Measurements from ENCODE around the gene CDH20.

CDH20 gene

GRCh38 chr18:61414086-61414485 is 80.9 kb downstream of the CDH20 start:
- no peak overlapping the region for H3K27ac Mint-ChIP-seq
- no peak overlapping the region for H3K4me3 Mint-ChIP-seq
- no peaks in the 10 kb centered on the region for H3K36me3 Mint-ChIP-seq (ENCODE audit: insufficient read depth)
- no peaks in the 10 kb centered on the region for H3K4me1 Mint-ChIP-seq (ENCODE audit: low read depth in 2 of 2)
- ATAC-seq (replicated peaks) (no peak), DNase-seq (no peak)
- no peaks in the 10 kb centered on the region for H3K27me3 Mint-ChIP-seq
- H3K9me3 Mint-ChIP-seq, result peaks cover 0 to 2% of the 10 kb centered on the region in 2 donors

GRCh38 chr18:61419763-61420162 is 86.5 kb downstream of the CDH20 start:
- Mint-ChIP-seq H3K27ac (no peak overlapping the region), H3K9me3 (peaks cover 0 to 2% of the 10 kb centered on the region in 2 donors), H3K27me3 (no peaks in the 10 kb centered on the region), H3K4me1 (ENCODE audit: low read depth in 2 of 2) (no peaks in the 10 kb centered on the region), H3K36me3 (ENCODE audit: insufficient read depth) (no peaks in the 10 kb centered on the region), H3K4me3 (no peak overlapping the region)
- ATAC-seq (replicated peaks), result no peak
- DNase-seq, result no peak

- peaks cover 0 to 4% of the 10 kb centered on the region in 2 donors for H3K9me3 Mint-ChIP-seq
- H3K36me3 Mint-ChIP-seq (ENCODE audit: insufficient read depth), result no peaks in the 10 kb centered on the region
- H3K27ac Mint-ChIP-seq, result no peak overlapping the region
- no peak overlapping the region for H3K4me3 Mint-ChIP-seq
- no peaks in the 10 kb centered on the region for H3K27me3 Mint-ChIP-seq
- DNase-seq, result no peak
- H3K4me1 Mint-ChIP-seq (ENCODE audit: low read depth in 2 of 2), result no peaks in the 10 kb centered on the region
- ATAC-seq (replicated peaks), result no peak
These were observed 87.1 kb downstream of the CDH20 start for GRCh38 chr18:61420218-61420885.

- H3K4me3 Mint-ChIP-seq, result no peak overlapping the region
- no peaks in the 10 kb centered on the region for H3K27me3 Mint-ChIP-seq
- H3K9me3 Mint-ChIP-seq, result peaks cover 3 to 6% of the 10 kb centered on the region in 2 donors
- no peaks in the 10 kb centered on the region for H3K4me1 Mint-ChIP-seq (ENCODE audit: low read depth in 2 of 2)
- no peak for DNase-seq
- no peaks in the 10 kb centered on the region for H3K36me3 Mint-ChIP-seq (ENCODE audit: insufficient read depth)
- H3K27ac Mint-ChIP-seq, result no peak overlapping the region
- no peak for ATAC-seq (replicated peaks)
These were observed 93.3 kb downstream of the CDH20 start for GRCh38 chr18:61426492-61427053.

GRCh38 chr18:61428266-61428665 is 95.0 kb downstream of the CDH20 start:
- no peaks in the 10 kb centered on the region for H3K36me3 Mint-ChIP-seq (ENCODE audit: insufficient read depth)
- H3K27me3 Mint-ChIP-seq, result no peaks in the 10 kb centered on the region
- H3K4me1 Mint-ChIP-seq (ENCODE audit: low read depth in 2 of 2), result no peaks in the 10 kb centered on the region
- no peak overlapping the region for H3K27ac Mint-ChIP-seq
- ATAC-seq (replicated peaks), result no peak
- H3K4me3 Mint-ChIP-seq, result no peak overlapping the region
- DNase-seq, result no peak
- peaks cover 3 to 6% of the 10 kb centered on the region in 2 donors for H3K9me3 Mint-ChIP-seq

GRCh38 chr18:61432590-61432989 is 99.4 kb downstream of the CDH20 start:
- Mint-ChIP-seq H3K27ac (no peak overlapping the region), H3K36me3 (ENCODE audit: insufficient read depth) (no peaks in the 10 kb centered on the region), H3K9me3 (peaks cover 2 to 19% of the 10 kb centered on the region in 2 donors), H3K4me1 (ENCODE audit: low read depth in 2 of 2) (no peaks in the 10 kb centered on the region), H3K4me3 (no peak overlapping the region), H3K27me3 (no peaks in the 10 kb centered on the region)
- DNase-seq (no peak), ATAC-seq (replicated peaks) (no peak)

- Mint-ChIP-seq H3K4me1 (ENCODE audit: low read depth in 2 of 2) (no peaks in the 10 kb centered on the region), H3K4me3 (no peak overlapping the region), H3K27me3 (no peaks in the 10 kb centered on the region), H3K27ac (no peak overlapping the region), H3K36me3 (ENCODE audit: insufficient read depth) (no peaks in the 10 kb centered on the region), H3K9me3 (peaks cover 2 to 13% of the 10 kb centered on the region in 2 donors)
- ATAC-seq (replicated peaks) (no peak), DNase-seq (no peak)
These were observed 101.9 kb downstream of the CDH20 start for GRCh38 chr18:61435064-61435652.

GRCh38 chr18:61443081-61443725 is 110.0 kb downstream of the CDH20 start:
- DNase-seq, result no peak
- H3K4me1 Mint-ChIP-seq (ENCODE audit: low read depth in 2 of 2), result no peaks in the 10 kb centered on the region
- no peak overlapping the region for H3K27ac Mint-ChIP-seq
- H3K9me3 Mint-ChIP-seq, result peaks cover 4 to 11% of the 10 kb centered on the region in 2 donors
- ATAC-seq (replicated peaks), result no peak
- no peaks in the 10 kb centered on the region for H3K36me3 Mint-ChIP-seq (ENCODE audit: insufficient read depth)
- peaks cover 0 to 4% of the 10 kb centered on the region in 2 donors for H3K27me3 Mint-ChIP-seq
- no peak overlapping the region for H3K4me3 Mint-ChIP-seq

- H3K4me1 Mint-ChIP-seq (ENCODE audit: low read depth in 2 of 2), result no peaks in the 10 kb centered on the region
- H3K4me3 Mint-ChIP-seq, result no peak overlapping the region
- no peaks in the 10 kb centered on the region for H3K36me3 Mint-ChIP-seq (ENCODE audit: insufficient read depth)
- H3K27ac Mint-ChIP-seq, result no peak overlapping the region
- DNase-seq, result no peak
- H3K27me3 Mint-ChIP-seq, result peaks cover 0 to 4% of the 10 kb centered on the region in 2 donors
- peaks cover 4 to 11% of the 10 kb centered on the region in 2 donors for H3K9me3 Mint-ChIP-seq
- no peak for ATAC-seq (replicated peaks)
These were observed 115.1 kb downstream of the CDH20 start for GRCh38 chr18:61448316-61448715.

- no peaks in the 10 kb centered on the region for H3K27me3 Mint-ChIP-seq
- no peak for ATAC-seq (replicated peaks)
- peaks cover 0 to 1% of the 10 kb centered on the region in 2 donors for H3K4me1 Mint-ChIP-seq (ENCODE audit: low read depth in 2 of 2)
- H3K36me3 Mint-ChIP-seq (ENCODE audit: insufficient read depth), result no peaks in the 10 kb centered on the region
- no peak for DNase-seq
- no peak overlapping the region for H3K27ac Mint-ChIP-seq
- no peak overlapping the region for H3K4me3 Mint-ChIP-seq
- H3K9me3 Mint-ChIP-seq, result peaks cover 0 to 1% of the 10 kb centered on the region in 2 donors
These were observed 126.8 kb downstream of the CDH20 start for GRCh38 chr18:61459896-61460648.

- no peak overlapping the region for H3K4me3 Mint-ChIP-seq
- peaks cover 0 to 1% of the 10 kb centered on the region in 2 donors for H3K4me1 Mint-ChIP-seq (ENCODE audit: low read depth in 2 of 2)
- no peak overlapping the region for H3K27ac Mint-ChIP-seq
- H3K9me3 Mint-ChIP-seq, result peaks cover 0 to 1% of the 10 kb centered on the region in 2 donors
- DNase-seq, result no peak
- H3K27me3 Mint-ChIP-seq, result no peaks in the 10 kb centered on the region
- H3K36me3 Mint-ChIP-seq (ENCODE audit: insufficient read depth), result no peaks in the 10 kb centered on the region
- ATAC-seq (replicated peaks), result no peak
These were observed 131.4 kb downstream of the CDH20 start for GRCh38 chr18:61464551-61465142.

- no peak for DNase-seq
These were observed 133.5 kb downstream of the CDH20 start for GRCh38 chr18:61466736-61467135.

More at GRCh38 chr18:61466736-61467135, 133.5 kb downstream of the CDH20 start:
- no peak for ATAC-seq (replicated peaks)
- Mint-ChIP-seq H3K27me3 (no peaks in the 10 kb centered on the region), H3K4me1 (ENCODE audit: low read depth in 2 of 2) (no peaks in the 10 kb centered on the region), H3K27ac (no peak overlapping the region), H3K9me3 (no peaks in the 10 kb centered on the region), H3K36me3 (ENCODE audit: insufficient read depth) (no peaks in the 10 kb centered on the region), H3K4me3 (no peak overlapping the region)

All from effector memory CD8-positive, alpha-beta T cell (primary cell).